ENCODE data around the gene ADIG. TPM values are rescaled to one million over a fixed set of nuclear protein-coding genes. Genes with fewer than 3 reads are reported as not detected.

ADIG gene
- total and polyA plus RNA-seq, 2 of the 13 experiments (the other 11 are each of a cell fraction or from before 2014, with no cell fraction given) = 0.15 TPM; not detected in 1

DNA sequence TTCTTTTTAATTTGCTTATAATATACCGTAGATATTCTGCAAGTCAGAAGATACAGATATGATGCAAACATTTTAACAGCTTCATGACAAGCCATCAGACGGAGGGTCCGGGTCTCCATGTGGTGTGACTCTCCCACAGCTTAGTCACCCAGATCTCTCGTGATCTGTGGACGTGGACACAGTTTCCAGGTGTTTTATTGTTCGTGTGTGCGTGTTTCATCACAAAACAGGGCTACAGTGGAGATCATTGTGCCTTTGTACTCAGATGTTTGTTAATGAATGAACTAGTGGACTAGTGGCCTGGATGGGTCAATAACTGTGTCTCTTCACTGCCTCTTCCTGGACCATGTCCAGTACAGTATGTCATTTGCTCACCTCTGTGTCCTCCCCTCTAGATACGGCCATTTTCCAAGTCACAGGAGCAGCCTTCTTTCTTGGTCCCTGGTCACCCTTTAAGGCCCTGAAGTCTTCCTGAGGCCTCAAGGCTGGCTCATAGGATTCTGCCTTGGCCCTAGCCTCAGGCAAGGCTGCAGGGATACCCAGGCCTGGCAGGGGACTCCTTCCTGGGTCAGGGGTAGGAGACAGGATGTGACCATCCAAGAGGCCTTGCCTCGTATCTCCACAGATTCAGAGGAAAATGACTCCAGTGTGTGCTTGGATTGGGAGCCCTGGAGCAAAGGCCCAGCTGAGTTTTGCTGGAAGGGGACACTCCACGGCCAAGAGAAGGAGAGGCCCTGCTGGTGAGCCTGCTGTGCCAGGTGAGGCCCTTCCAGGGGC lies 4.6 kb downstream of the ADIG start (continued):
- TF ChIP-seq, protein P1, sequence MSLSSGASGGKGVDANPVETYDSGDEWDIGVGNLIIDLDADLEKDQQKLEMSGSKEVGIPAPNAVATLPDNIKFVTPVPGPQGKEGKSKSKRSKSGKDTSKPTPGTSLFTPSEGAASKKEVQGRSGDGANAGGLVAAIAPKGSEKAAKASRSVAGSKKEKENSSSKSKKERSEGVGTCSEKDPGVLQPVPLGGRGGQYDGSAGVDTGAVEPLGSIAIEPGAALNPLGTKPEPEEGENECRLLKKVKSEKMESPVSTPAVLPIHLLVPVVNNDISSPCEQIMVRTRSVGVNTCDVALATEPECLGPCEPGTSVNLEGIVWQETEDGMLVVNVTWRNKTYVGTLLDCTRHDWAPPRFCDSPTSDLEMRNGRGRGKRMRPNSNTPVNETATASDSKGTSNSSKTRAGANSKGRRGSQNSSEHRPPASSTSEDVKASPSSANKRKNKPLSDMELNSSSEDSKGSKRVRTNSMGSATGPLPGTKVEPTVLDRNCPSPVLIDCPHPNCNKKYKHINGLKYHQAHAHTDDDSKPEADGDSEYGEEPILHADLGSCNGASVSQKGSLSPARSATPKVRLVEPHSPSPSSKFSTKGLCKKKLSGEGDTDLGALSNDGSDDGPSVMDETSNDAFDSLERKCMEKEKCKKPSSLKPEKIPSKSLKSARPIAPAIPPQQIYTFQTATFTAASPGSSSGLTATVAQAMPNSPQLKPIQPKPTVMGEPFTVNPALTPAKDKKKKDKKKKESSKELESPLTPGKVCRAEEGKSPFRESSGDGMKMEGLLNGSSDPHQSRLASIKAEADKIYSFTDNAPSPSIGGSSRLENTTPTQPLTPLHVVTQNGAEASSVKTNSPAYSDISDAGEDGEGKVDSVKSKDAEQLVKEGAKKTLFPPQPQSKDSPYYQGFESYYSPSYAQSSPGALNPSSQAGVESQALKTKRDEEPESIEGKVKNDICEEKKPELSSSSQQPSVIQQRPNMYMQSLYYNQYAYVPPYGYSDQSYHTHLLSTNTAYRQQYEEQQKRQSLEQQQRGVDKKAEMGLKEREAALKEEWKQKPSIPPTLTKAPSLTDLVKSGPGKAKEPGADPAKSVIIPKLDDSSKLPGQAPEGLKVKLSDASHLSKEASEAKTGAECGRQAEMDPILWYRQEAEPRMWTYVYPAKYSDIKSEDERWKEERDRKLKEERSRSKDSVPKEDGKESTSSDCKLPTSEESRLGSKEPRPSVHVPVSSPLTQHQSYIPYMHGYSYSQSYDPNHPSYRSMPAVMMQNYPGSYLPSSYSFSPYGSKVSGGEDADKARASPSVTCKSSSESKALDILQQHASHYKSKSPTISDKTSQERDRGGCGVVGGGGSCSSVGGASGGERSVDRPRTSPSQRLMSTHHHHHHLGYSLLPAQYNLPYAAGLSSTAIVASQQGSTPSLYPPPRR (CRISPR knock-in tag; IDR thresholded peaks at IDR 0.05; ENCODE audit: borderline replicate concordance) = peak; percentile 78; the same call in 1 of the 2 replicates
- TF ChIP-seq RXRA (CRISPR knock-in tag; IDR thresholded peaks at IDR 0.05) (peak; percentile 79), WIZ (CRISPR knock-in tag; IDR thresholded peaks at IDR 0.05) (peak; percentile 91; the same call in 1 of the 2 replicates), ZNF543 (CRISPR knock-in tag; IDR thresholded peaks at IDR 0.05) (peak; percentile 92), ZNF10 (CRISPR knock-in tag; IDR thresholded peaks at IDR 0.05; ENCODE audit: borderline replicate concordance, low read depth) (0 out of 2 replicates have a peak, but pooled peaks have one; percentile 85), BHLHE40 (IDR thresholded peaks at IDR 0.05; ENCODE audit: low read length) (peak; percentile 87), ELF3 (CRISPR knock-in tag; IDR thresholded peaks at IDR 0.05) (peak; percentile 93), CBFB (CRISPR knock-in tag; IDR thresholded peaks at IDR 0.05) (no peak), BCL6 (CRISPR knock-in tag; IDR thresholded peaks at IDR 0.05) (peak; percentile 70), NFKB2 (CRISPR knock-in tag; IDR thresholded peaks at IDR 0.05; ENCODE audit: borderline replicate concordance) (peak; percentile 65; the same call in 1 of the 2 replicates), RORA (CRISPR knock-in tag; IDR thresholded peaks at IDR 0.05) (no peak), MIXL1 (CRISPR knock-in tag; IDR thresholded peaks at IDR 0.05) (peak; percentile 100), ZNF605 (CRISPR knock-in tag; IDR thresholded peaks at IDR 0.05) (peak; percentile 88), ARNTL (CRISPR knock-in tag; IDR thresholded peaks at IDR 0.05) (peak; percentile 88), ESRRA (CRISPR knock-in tag; IDR thresholded peaks at IDR 0.05; ENCODE audit: low read depth) (peak; percentile 95), SP2 (CRISPR knock-in tag; IDR thresholded peaks at IDR 0.05) (peak; percentile 48; the same call in 1 of the 2 replicates), TOPORS (CRISPR knock-in tag; IDR thresholded peaks at IDR 0.05) (peak; percentile 97), MIER3 (CRISPR knock-in tag; IDR thresholded peaks at IDR 0.05; ENCODE audit: borderline replicate concordance) (peak; percentile 92; the same call in 1 of the 2 replicates), RARG (CRISPR knock-in tag; IDR thresholded peaks at IDR 0.05; ENCODE audit: low read depth) (no peak), HIVEP1 (CRISPR knock-in tag; IDR thresholded peaks at IDR 0.05) (peak; percentile 67; the same call in 1 of the 2 replicates), TRIM24 (CRISPR knock-in tag; IDR thresholded peaks at IDR 0.05) (peak; percentile 49; the same call in 1 of the 2 replicates), ZNF782 (CRISPR knock-in tag; IDR thresholded peaks at IDR 0.05; ENCODE audit: borderline replicate concordance) (peak; percentile 93; the same call in 1 of the 2 replicates), ADNP (CRISPR knock-in tag; IDR thresholded peaks at IDR 0.05) (peak; percentile 34; the same call in 1 of the 2 replicates), ZNF792 (CRISPR knock-in tag; IDR thresholded peaks at IDR 0.05) (peak; percentile 82; the same call in 1 of the 2 replicates), ZNF556 (CRISPR knock-in tag; IDR thresholded peaks at IDR 0.05; ENCODE audit: borderline replicate concordance) (peak; percentile 90; the same call in 1 of the 2 replicates)
- TF ChIP-seq, protein P2, sequence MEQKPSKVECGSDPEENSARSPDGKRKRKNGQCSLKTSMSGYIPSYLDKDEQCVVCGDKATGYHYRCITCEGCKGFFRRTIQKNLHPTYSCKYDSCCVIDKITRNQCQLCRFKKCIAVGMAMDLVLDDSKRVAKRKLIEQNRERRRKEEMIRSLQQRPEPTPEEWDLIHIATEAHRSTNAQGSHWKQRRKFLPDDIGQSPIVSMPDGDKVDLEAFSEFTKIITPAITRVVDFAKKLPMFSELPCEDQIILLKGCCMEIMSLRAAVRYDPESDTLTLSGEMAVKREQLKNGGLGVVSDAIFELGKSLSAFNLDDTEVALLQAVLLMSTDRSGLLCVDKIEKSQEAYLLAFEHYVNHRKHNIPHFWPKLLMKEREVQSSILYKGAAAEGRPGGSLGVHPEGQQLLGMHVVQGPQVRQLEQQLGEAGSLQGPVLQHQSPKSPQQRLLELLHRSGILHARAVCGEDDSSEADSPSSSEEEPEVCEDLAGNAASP (CRISPR knock-in tag; IDR thresholded peaks at IDR 0.05; ENCODE audit: borderline replicate concordance) = peak; percentile 61; the same call in 1 of the 2 replicates

Measured in HepG2 (cell line).